Brain microvascular endothelial cell (primary cell): ENCODE results near the gene SUMO4.
"Not testable (repeated sequence)": the region's sequence is repeated elsewhere in the genome, so short reads cannot be mapped to it uniquely, and the experiment has no call there.

Source experiments
- DNase-seq: peaks from one replicate; pipeline ENCODE4 v3.0.0-alpha.2; 2020
- H3K27ac ChIP-seq: fragments of 250-450 bp; sonication (Bioruptor Pico); 2 replicates; pipeline ENCODE4 v1.5.1; 2020; ENCODE audit warnings: mild to moderate bottlenecking, moderate library complexity
- H3K27me3 ChIP-seq: fragments of 250-450 bp; sonication (Bioruptor Pico); replicated peaks from 2 replicates; pipeline ENCODE4 v1.5.1; 2020; ENCODE audit warnings: mild to moderate bottlenecking
- H3K36me3 ChIP-seq: fragments of 250-450 bp; sonication (Bioruptor Pico); replicated peaks from 2 replicates; pipeline ENCODE4 v1.5.1; 2020; ENCODE audit warnings: mild to moderate bottlenecking
- H3K4me3 ChIP-seq: 2 replicates; pipeline ENCODE4 v1.5.1; 2011; ENCODE audit warnings: low read depth, mild to moderate bottlenecking, control low read depth, low read length, moderate library complexity
- in situ Hi-C: cut with HindIII; loops from 2 replicates; pipeline ENCODE4 v1.10.0; 2017; ENCODE audit warnings: low sequenced_read_pairs, low pct_ligation_motif_present
- TF ChIP-seq, protein P1 (sequence below): IDR thresholded peaks from 2 replicates; pipeline ENCODE4 v1.5.1; 2011; ENCODE audit warnings: low read depth, mild to moderate bottlenecking, moderate library complexity, low read length, control low read depth, inconsistent platforms; ENCODE audit errors: missing control alignments

Gene SUMO4

DNA sequence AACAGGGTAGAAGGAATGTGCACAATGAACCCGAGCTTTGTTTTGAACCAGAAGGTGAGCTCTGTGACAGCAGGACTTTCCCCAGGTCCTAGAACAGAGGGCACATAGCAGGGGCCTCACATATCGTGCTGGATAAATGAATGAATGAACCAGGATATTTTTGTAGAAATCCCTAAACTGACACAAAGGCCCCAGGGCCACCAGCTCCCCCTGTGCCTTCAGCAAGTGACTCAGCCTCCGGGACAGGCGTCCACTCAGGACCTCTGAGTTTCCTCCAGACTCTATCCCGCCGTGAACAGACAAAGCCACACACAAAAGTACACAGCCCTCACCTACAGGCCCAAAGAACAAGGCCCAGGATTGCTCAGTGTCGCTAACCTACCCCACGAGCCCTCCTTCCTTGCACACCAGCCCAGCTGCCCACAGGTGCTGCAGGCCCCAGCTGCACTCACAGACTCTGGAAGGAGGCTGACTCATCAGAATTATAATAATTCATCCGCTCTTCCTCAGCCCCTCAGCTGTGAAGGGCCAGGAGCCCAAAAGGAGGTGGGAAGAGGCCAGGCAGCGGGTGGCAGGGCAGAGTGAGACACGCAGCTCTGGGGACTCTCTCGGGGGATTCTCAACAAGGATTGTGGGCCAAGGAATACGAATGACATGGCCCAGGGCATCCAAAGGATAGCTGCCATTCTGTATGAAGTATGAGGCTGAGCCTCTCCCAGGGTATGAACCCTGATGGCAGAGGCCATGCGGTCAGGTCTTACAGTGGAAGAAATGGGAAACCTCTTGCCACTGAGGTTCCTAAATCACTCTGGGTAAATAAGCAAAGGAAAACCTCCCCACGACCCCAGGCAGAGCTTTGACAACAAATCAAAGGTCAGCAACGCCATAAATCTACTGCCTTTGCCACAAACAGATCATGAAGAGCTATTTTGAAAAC lies 40.9 kb downstream of the SUMO4 start:
- H3K4me3 ChIP-seq, result no peak overlapping the region
- TF ChIP-seq, protein P1, sequence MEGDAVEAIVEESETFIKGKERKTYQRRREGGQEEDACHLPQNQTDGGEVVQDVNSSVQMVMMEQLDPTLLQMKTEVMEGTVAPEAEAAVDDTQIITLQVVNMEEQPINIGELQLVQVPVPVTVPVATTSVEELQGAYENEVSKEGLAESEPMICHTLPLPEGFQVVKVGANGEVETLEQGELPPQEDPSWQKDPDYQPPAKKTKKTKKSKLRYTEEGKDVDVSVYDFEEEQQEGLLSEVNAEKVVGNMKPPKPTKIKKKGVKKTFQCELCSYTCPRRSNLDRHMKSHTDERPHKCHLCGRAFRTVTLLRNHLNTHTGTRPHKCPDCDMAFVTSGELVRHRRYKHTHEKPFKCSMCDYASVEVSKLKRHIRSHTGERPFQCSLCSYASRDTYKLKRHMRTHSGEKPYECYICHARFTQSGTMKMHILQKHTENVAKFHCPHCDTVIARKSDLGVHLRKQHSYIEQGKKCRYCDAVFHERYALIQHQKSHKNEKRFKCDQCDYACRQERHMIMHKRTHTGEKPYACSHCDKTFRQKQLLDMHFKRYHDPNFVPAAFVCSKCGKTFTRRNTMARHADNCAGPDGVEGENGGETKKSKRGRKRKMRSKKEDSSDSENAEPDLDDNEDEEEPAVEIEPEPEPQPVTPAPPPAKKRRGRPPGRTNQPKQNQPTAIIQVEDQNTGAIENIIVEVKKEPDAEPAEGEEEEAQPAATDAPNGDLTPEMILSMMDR, result no peak
- H3K36me3 ChIP-seq, result no peaks in the 10 kb centered on the region
- H3K27me3 ChIP-seq, result no peaks in the 10 kb centered on the region
- no peak for DNase-seq
- in situ Hi-C loops, result no loop called here
- no peak overlapping the region for H3K27ac ChIP-seq

DNA sequence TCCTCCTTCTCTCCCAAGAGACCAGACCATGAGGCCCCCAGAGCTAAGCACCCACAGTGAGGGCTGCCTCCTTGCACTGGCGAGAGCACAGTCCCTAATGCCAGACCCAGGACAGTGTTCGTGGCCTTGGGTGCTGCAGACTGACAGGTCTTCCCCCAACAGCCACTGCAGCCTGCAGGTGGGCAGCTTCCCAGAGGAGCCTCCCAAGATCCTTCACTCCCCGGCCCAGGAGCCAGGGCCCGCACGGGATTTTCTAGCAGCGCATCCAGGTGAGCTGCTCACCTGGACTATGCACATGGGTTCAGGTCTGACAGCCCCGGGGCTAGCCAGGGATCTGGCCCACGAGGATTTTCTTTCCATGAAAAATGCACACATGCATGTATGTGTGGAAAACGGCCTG lies 41.7 kb downstream of the SUMO4 start:
- Histone ChIP-seq H3K27me3 (no peaks in the 10 kb centered on the region), H3K36me3 (no peaks in the 10 kb centered on the region), H3K4me3 (no peak overlapping the region), H3K27ac (no peak overlapping the region)
- TF ChIP-seq, protein P1, result no peak
- in situ Hi-C loops, result no loop called here
- DNase-seq, result no peak

GRCh38 chr6:149443411-149444181 lies 43.5 kb downstream of the SUMO4 start:
- H3K36me3 ChIP-seq, result no peaks in the 10 kb centered on the region
- H3K27ac ChIP-seq, result no peak overlapping the region
- H3K4me3 ChIP-seq, result no peak overlapping the region
- H3K27me3 ChIP-seq, result no peaks in the 10 kb centered on the region
- peak; percentile 43 for DNase-seq
- TF ChIP-seq, protein P1, result no peak
- in situ Hi-C loops, result no loop called here

DNA sequence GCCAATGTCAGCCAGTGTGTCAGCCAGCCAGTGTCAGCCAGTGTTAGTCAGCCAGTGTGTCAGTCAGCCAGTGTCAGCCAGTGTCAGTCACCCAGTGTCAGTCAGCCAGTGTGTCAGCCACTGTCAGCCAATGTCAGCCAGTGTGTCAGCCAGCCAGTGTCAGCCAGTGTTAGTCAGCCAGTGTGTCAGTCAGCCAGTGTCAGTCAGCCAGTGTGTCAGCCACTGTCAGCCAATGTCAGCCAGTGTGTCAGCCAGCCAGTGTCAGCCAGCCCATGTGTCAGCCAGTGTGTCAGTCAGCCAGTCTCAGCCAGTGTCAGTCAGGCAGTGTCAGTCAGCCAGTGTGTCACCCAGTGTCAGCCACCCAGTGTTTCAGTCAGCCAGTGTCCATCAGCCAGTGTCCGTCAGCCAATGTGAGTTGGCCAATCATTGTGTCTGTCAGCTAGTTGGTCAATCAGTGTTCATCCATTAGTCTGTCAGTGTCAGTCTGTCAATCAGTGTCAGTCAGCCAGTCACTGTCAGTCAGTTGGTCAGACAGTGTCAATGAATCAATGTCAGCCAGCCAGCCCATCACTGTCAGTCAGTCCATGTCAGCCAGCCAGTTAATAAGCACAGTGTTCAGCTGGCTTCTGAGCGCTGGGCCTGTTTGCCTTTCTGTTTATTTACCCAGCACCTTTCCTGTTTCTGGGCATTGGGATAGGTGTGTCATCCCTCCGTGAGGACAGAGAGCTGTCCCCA lies 44.5 kb downstream of the SUMO4 start:
- DNase-seq, in situ Hi-C loops, H3K36me3 ChIP-seq, H3K27me3 ChIP-seq, H3K27ac ChIP-seq, H3K4me3 ChIP-seq: not testable (repeated sequence)

GRCh38 chr6:149445095-149445466 lies 45.0 kb downstream of the SUMO4 start:
- Histone ChIP-seq H3K27me3 (no peaks in the 10 kb centered on the region), H3K4me3 (no peak overlapping the region), H3K27ac (no peak overlapping the region), H3K36me3 (no peaks in the 10 kb centered on the region)
- no peak for DNase-seq
- TF ChIP-seq, protein P1, result no peak
- in situ Hi-C loops, result no loop called here

GRCh38 chr6:149445573-149445972 lies 45.5 kb downstream of the SUMO4 start:
- H3K36me3 ChIP-seq, result no peaks in the 10 kb centered on the region
- TF ChIP-seq, protein P1, result no peak
- no peak for DNase-seq
- no peak overlapping the region for H3K27ac ChIP-seq
- H3K27me3 ChIP-seq, result no peaks in the 10 kb centered on the region
- in situ Hi-C loops, result no loop called here
- no peak overlapping the region for H3K4me3 ChIP-seq
